HepG2 (cell line): ENCODE results near the gene AMIGO1. TPM values are rescaled to one million over a fixed set of nuclear protein-coding genes. Genes with fewer than 3 reads are reported as not detected.

ENCODE experiments used
- CTCF ChIP-seq: sonication (generic); formaldehyde crosslinking; IDR thresholded peaks from 2 replicates; pipeline ENCODE4 v1.5.0; 2020; ENCODE audit warnings: mild to moderate bottlenecking, missing genetic modification reagents, moderate library complexity
- DMAP1 ChIP-seq: IDR thresholded peaks from 2 replicates; pipeline ENCODE4 v1.6.1; 2016
- DZIP1 ChIP-seq: sonication (generic); formaldehyde crosslinking; IDR thresholded peaks from 2 replicates; pipeline ENCODE4 v1.5.0; 2020; ENCODE audit warnings: mild to moderate bottlenecking, missing genetic modification reagents
- FIP1L1 ChIP-seq: fragments of 200-400 bp; formaldehyde crosslinking; IDR thresholded peaks from 2 replicates; pipeline ENCODE4 v1.6.1; 2018; ENCODE audit warnings: low read depth, mild to moderate bottlenecking, low read length, moderate library complexity, borderline replicate concordance; ENCODE audit not compliant: insufficient read depth
- HIVEP1 ChIP-seq: sonication (generic); formaldehyde crosslinking; IDR thresholded peaks from 2 replicates; pipeline ENCODE4 v1.4.0; 2020; ENCODE audit warnings: mild to moderate bottlenecking, missing genetic modification reagents
- HOXA3 ChIP-seq: sonication (generic); formaldehyde crosslinking; IDR thresholded peaks from 2 replicates; pipeline ENCODE4 v1.5.0; 2020; ENCODE audit warnings: missing genetic modification reagents
- MLXIP ChIP-seq: sonication (generic); formaldehyde crosslinking; IDR thresholded peaks from 2 replicates; pipeline ENCODE4 v1.9.0; 2021; ENCODE audit warnings: missing genetic modification reagents, borderline replicate concordance
- MZF1 ChIP-seq: sonication (generic); formaldehyde crosslinking; IDR thresholded peaks from 2 replicates; pipeline ENCODE4 v1.8.1; 2023; ENCODE audit warnings: mild to moderate bottlenecking, missing genetic modification reagents, borderline replicate concordance
- SAP130 ChIP-seq: IDR thresholded peaks from 2 replicates; pipeline ENCODE4 v1.6.1; 2016; ENCODE audit warnings: low read depth
- SOX6 ChIP-seq, 2 experiments: fragments of 450-650 bp in 1 of 2; sonication (generic) in 1 of 2; formaldehyde crosslinking in 1 of 2; IDR thresholded peaks; 2 replicates each; pipeline versions ENCODE4 v1.4.0 to v1.6.1; 2017 to 2020; ENCODE audit warnings: antibody characterized with exemption in 1 of 2, mild to moderate bottlenecking in 1 of 2, missing genetic modification reagents in 1 of 2
- ZNF251 ChIP-seq: sonication (generic); formaldehyde crosslinking; IDR thresholded peaks from 2 replicates; pipeline ENCODE4 v1.9.0; 2021; ENCODE audit warnings: mild to moderate bottlenecking, missing genetic modification reagents
- ZNF577 ChIP-seq: sonication (generic); formaldehyde crosslinking; IDR thresholded peaks from 2 replicates; pipeline ENCODE4 v1.4.0; 2020; ENCODE audit warnings: mild to moderate bottlenecking, low read depth, missing genetic modification reagents, borderline replicate concordance
- ZNF598 ChIP-seq: sonication (generic); formaldehyde crosslinking; IDR thresholded peaks from 2 replicates; pipeline ENCODE4 v1.5.1; 2020; ENCODE audit warnings: mild to moderate bottlenecking, missing genetic modification reagents, borderline replicate concordance
- ZNF713 ChIP-seq: sonication (generic); formaldehyde crosslinking; IDR thresholded peaks from 2 replicates; pipeline ENCODE4 v1.4.0; 2020; ENCODE audit warnings: mild to moderate bottlenecking, missing genetic modification reagents
- ZNF792 ChIP-seq: IDR thresholded peaks from 2 replicates; pipeline ENCODE4 v1.6.1; 2016
- polyA plus RNA-seq, 8 experiments: library from polyadenylated mRNA; depleted of rRNA in 3 of 8; stranded (reverse) in 7 of 8; unstranded in 1 of 8; fragments of >200 nt; fragmentation: Illumina TruSeq in 4 of 8; extraction: Trizol in 4 of 8; gene quantifications; 2 replicates each; pipeline versions ENCODE4 v1.2.1 to v1.2.3, GENCODE V29; 2011 to 2016; ENCODE audit warnings: low read depth in 4 of 8, missing spikeins in 1 of 8, mixed read lengths in 1 of 8; ENCODE audit not compliant: insufficient read depth in 1 of 8
- total RNA-seq, 5 experiments: library from RNA; depleted of rRNA; stranded (reverse); fragments of >200 nt; fragmentation: Illumina TruSeq; extraction: Trizol; gene quantifications; 2 replicates each; pipeline ENCODE4 v1.2.3, GENCODE V29; 2016; ENCODE audit warnings: low read depth in 1 of 5
- TF ChIP-seq, protein P1 (sequence below): sonication (generic); formaldehyde crosslinking; conservative IDR thresholded peaks from 2 replicates; pipeline ENCODE4 v1.4.0; 2020; ENCODE audit warnings: missing genetic modification reagents

Gene AMIGO1
- total and polyA plus RNA-seq, 2 of the 13 experiments (the other 11 are each of a cell fraction or from before 2014, with no cell fraction given): 0.40 to 1.3 TPM

DNA sequence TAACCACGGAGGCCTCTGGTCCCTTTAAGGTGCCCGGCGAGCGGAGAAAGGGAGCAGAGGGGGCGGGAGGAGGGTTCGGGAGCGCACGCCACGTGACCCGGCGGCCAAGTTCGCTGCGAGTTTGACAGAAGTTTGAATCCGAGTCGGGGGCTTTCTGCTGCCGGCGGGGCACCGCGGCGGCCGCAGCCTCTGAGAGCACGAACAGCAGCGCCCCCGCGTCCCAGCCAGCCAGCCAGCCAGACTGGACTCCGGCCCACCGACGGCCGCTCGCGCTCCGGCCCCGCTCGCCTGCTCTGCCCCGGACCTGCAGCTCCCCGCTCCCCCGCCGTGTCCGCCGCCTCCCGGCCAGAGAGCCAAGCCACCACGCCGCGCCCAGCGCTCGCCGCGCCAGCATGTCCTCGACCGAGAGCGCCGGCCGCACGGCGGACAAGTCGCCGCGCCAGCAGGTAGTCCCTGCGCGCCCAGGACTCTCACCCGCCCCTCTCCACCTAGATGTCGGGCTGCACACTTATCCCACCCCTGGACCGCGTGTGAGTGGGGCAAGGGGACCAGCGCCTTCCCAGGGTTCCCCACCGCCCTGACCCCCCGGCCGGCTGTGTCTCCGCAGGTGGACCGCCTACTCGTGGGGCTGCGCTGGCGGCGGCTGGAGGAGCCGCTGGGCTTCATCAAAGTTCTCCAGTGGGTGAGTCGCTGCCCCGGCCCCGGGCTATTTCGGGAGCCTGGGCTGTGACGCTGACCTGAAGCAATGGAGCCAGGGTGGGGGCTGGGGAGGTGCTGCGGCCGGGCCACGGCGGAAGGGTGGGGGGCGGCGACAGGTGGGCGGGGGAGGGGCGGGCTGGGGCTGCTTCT is 42.9 kb downstream of the AMIGO1 start, which contains the start of gene SYPL2 (continued):
- TF ChIP-seq ZNF577 (CRISPR knock-in tag) (no peak), MLXIP (CRISPR knock-in tag) (no peak), ZNF713 (CRISPR knock-in tag) (no peak), ZNF792 (CRISPR knock-in tag) (no peak), SOX6 (IDR thresholded peaks at IDR 0.05) (no peak), SOX6 (CRISPR knock-in tag; IDR thresholded peaks at IDR 0.05) (no peak), HIVEP1 (CRISPR knock-in tag) (no peak), DZIP1 (CRISPR knock-in tag) (0 out of 2 replicates have a peak, but pooled peaks have one; percentile 29), SAP130 (CRISPR knock-in tag) (peak; percentile 37; the same call in 1 of the 2 replicates), FIP1L1 (no peak), CTCF (no peak; the same call in 1 of the 2 replicates), ZNF251 (CRISPR knock-in tag) (no peak), ZNF598 (no peak), HOXA3 (CRISPR knock-in tag) (peak; percentile 52; the same call in 1 of the 2 replicates), DMAP1 (no peak), MZF1 (CRISPR knock-in tag) (no peak)
- TF ChIP-seq, protein P1, sequence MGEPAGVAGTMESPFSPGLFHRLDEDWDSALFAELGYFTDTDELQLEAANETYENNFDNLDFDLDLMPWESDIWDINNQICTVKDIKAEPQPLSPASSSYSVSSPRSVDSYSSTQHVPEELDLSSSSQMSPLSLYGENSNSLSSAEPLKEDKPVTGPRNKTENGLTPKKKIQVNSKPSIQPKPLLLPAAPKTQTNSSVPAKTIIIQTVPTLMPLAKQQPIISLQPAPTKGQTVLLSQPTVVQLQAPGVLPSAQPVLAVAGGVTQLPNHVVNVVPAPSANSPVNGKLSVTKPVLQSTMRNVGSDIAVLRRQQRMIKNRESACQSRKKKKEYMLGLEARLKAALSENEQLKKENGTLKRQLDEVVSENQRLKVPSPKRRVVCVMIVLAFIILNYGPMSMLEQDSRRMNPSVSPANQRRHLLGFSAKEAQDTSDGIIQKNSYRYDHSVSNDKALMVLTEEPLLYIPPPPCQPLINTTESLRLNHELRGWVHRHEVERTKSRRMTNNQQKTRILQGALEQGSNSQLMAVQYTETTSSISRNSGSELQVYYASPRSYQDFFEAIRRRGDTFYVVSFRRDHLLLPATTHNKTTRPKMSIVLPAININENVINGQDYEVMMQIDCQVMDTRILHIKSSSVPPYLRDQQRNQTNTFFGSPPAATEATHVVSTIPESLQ: no peak
